ENCODE measurements around the gene REC8.

DNA sequence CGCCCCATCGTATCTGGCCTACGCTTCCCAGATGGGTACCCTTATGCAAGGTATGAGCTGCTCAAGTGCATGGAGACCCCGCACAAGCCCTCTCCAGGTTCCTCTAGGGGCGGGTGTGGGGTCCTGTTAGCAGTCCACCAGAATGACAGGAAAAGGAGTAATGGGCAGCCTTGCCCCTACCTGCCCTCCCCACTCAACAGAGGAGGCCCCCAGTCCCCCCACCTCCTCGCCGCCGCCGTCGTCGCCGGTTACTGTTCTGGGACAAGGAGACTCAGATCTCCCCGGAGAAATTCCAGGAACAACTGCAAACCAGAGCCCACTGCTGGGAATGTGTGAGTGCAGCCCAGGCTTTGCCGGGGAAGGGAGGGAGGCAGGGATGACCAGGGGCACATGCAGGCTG lies 6.0 kb downstream of the REC8 start:
- TF ChIP-seq EP300 (IDR thresholded peaks at IDR 0.05) (no peak), POLR2A (IDR thresholded peaks at IDR 0.05) (no peak)
- TF ChIP-seq, protein P1, sequence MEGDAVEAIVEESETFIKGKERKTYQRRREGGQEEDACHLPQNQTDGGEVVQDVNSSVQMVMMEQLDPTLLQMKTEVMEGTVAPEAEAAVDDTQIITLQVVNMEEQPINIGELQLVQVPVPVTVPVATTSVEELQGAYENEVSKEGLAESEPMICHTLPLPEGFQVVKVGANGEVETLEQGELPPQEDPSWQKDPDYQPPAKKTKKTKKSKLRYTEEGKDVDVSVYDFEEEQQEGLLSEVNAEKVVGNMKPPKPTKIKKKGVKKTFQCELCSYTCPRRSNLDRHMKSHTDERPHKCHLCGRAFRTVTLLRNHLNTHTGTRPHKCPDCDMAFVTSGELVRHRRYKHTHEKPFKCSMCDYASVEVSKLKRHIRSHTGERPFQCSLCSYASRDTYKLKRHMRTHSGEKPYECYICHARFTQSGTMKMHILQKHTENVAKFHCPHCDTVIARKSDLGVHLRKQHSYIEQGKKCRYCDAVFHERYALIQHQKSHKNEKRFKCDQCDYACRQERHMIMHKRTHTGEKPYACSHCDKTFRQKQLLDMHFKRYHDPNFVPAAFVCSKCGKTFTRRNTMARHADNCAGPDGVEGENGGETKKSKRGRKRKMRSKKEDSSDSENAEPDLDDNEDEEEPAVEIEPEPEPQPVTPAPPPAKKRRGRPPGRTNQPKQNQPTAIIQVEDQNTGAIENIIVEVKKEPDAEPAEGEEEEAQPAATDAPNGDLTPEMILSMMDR (IDR thresholded peaks at IDR 0.05): no peak

Data from suprapubic skin (tissue), 3 donors.